OCI-LY1 (cell line): Measurements from ENCODE around the gene CUEDC1.

Source experiments
- EZH2 ChIP-seq: fragments of 200-600 bp; sonication (generic), shearing (Covaris generic); IDR thresholded peaks from 2 replicates; pipeline ENCODE4 v1.8.0; 2017; ENCODE audit warnings: borderline replicate concordance, mixed run types, mild to moderate bottlenecking, antibody characterized with exemption, low read length, moderate library complexity, mixed read lengths
- TF ChIP-seq, protein P1 (sequence below): fragments of 200-600 bp; sonication (generic), shearing (Covaris generic); IDR thresholded peaks from 2 replicates; pipeline ENCODE4 v1.5.1; 2017; ENCODE audit warnings: mild to moderate bottlenecking, antibody characterized with exemption, low read length, moderate library complexity, mixed read lengths

DNA sequence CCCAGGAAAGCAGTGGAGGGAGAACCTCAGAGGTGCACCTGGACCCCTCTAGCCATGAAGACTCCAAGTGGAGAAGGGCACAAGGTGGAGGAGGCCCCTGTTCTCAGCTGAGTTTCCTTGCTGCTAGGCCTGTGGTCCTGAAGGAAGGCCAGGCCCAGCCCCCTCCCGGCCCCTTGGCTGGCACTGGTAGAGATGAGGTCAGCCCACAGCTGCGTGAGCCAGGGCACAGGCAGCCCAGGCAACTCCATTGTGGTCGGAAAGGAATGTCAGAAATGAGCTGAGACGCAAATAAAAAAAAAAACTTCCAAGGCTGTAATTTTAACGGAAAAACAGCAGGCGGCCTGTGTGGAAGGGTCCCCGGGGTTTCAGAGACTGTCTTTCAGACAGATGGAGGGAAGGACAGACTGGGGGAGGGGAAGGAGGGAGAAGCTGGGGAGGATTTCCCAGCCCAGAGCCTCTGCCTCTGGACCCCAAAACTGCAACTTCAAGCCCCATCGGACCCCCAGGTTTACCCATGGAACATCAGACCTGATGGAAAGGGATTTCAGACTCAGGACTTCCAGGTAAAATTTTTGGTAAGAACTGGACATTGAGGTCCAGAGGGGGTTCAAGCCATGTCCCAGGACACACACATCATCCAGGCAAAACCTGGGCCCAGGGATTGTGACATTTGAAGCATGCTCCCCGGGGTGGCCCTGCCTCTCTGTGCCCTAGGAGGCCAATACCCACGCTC, 79.8 kb downstream of the CUEDC1 start:
- TF ChIP-seq, protein P1, sequence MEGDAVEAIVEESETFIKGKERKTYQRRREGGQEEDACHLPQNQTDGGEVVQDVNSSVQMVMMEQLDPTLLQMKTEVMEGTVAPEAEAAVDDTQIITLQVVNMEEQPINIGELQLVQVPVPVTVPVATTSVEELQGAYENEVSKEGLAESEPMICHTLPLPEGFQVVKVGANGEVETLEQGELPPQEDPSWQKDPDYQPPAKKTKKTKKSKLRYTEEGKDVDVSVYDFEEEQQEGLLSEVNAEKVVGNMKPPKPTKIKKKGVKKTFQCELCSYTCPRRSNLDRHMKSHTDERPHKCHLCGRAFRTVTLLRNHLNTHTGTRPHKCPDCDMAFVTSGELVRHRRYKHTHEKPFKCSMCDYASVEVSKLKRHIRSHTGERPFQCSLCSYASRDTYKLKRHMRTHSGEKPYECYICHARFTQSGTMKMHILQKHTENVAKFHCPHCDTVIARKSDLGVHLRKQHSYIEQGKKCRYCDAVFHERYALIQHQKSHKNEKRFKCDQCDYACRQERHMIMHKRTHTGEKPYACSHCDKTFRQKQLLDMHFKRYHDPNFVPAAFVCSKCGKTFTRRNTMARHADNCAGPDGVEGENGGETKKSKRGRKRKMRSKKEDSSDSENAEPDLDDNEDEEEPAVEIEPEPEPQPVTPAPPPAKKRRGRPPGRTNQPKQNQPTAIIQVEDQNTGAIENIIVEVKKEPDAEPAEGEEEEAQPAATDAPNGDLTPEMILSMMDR: no peak
- no peak for TF ChIP-seq EZH2
